Trophoblast cell (in vitro differentiated cells and primary cell): ENCODE results near the gene GULP1.

Experiments used
- DNase-seq, 2 donors: peaks; one replicate each; pipeline ENCODE4 v3.0.0-alpha.2; 2016
- H2AFZ ChIP-seq: 2 replicates; pipeline ENCODE4 v1.6.1; 2013; ENCODE audit warnings: low read length, moderate library complexity, mild to moderate bottlenecking; ENCODE audit not compliant: insufficient read depth, poor library complexity
- H2AK5ac ChIP-seq: 2 replicates; pipeline ENCODE4 v1.6.1; 2013; ENCODE audit warnings: mild to moderate bottlenecking, low read length
- H2BK120ac ChIP-seq: 2 replicates; pipeline ENCODE4 v1.6.1; 2013; ENCODE audit warnings: low read length, mild to moderate bottlenecking, moderate library complexity; ENCODE audit not compliant: insufficient read depth, poor library complexity
- H2BK12ac ChIP-seq: 2 replicates; pipeline ENCODE4 v1.6.1; 2013; ENCODE audit warnings: mild to moderate bottlenecking, low read length, moderate library complexity
- H2BK5ac ChIP-seq: 2 replicates; pipeline ENCODE4 v1.6.1; 2013; ENCODE audit warnings: low read length, low read depth, moderate library complexity, mild to moderate bottlenecking; ENCODE audit not compliant: poor library complexity
- H3K14ac ChIP-seq: 2 replicates; pipeline ENCODE4 v1.6.1; 2013; ENCODE audit warnings: mild to moderate bottlenecking, low read length
- H3K18ac ChIP-seq: 2 replicates; pipeline ENCODE4 v1.6.1; 2013; ENCODE audit warnings: mild to moderate bottlenecking, low read length
- H3K23ac ChIP-seq: 2 replicates; pipeline ENCODE4 v1.6.1; 2013; ENCODE audit warnings: low read length
- H3K27ac ChIP-seq: 2 replicates; pipeline ENCODE4 v1.5.1; 2013; ENCODE audit warnings: low read depth, mild to moderate bottlenecking, inconsistent platforms, low read length, moderate library complexity
- H3K27me3 ChIP-seq: 2 replicates; pipeline ENCODE4 v1.6.1; 2013; ENCODE audit warnings: inconsistent platforms, mild to moderate bottlenecking, low read length, moderate library complexity; ENCODE audit not compliant: insufficient read depth
- H3K36me3 ChIP-seq, 2 experiments: 1 replicate in 1 of 2; 2 replicates in 1 of 2; pipeline ENCODE4 v1.6.1; 2013; ENCODE audit warnings: low read length in 2 of 2, mild to moderate bottlenecking in 2 of 2, moderate library complexity in 1 of 2; ENCODE audit not compliant: insufficient read depth in 2 of 2, control insufficient read depth in 1 of 2
- H3K4ac ChIP-seq: 2 replicates; pipeline ENCODE4 v1.6.1; 2013; ENCODE audit warnings: low read depth, mild to moderate bottlenecking, low read length, moderate library complexity
- H3K4me1 ChIP-seq, 2 experiments: 1 replicate in 1 of 2; 2 replicates in 1 of 2; pipeline ENCODE4 v1.6.1; 2013; ENCODE audit warnings: low read length in 2 of 2, mild to moderate bottlenecking in 2 of 2, moderate library complexity in 1 of 2; ENCODE audit not compliant: insufficient read depth in 2 of 2, control insufficient read depth in 1 of 2
- H3K4me2 ChIP-seq: 2 replicates; pipeline ENCODE4 v1.6.1; 2013; ENCODE audit warnings: inconsistent platforms, mild to moderate bottlenecking, low read length, moderate library complexity
- H3K4me3 ChIP-seq: 2 replicates; pipeline ENCODE4 v1.5.1; 2013; ENCODE audit warnings: mild to moderate bottlenecking, low read depth, low read length, inconsistent platforms
- H3K79me1 ChIP-seq: one replicate; pipeline ENCODE4 v1.6.1; 2013; ENCODE audit warnings: low read length
- H3K79me2 ChIP-seq: 2 replicates; pipeline ENCODE4 v1.6.1; 2013; ENCODE audit warnings: low read length, mild to moderate bottlenecking; ENCODE audit not compliant: control insufficient read depth, insufficient read depth, poor library complexity
- H3K9ac ChIP-seq: 2 replicates; pipeline ENCODE4 v1.6.1; 2013; ENCODE audit warnings: mild to moderate bottlenecking, low read length
- H3K9me3 ChIP-seq: 2 replicates; pipeline ENCODE4 v1.6.1; 2013; ENCODE audit warnings: low read depth, mild to moderate bottlenecking, control low read depth, inconsistent platforms, low read length; ENCODE audit not compliant: insufficient read depth
- H4K12ac ChIP-seq: 2 replicates; pipeline ENCODE4 v1.6.1; 2013; ENCODE audit warnings: low read depth, mild to moderate bottlenecking, low read length, moderate library complexity
- H4K8ac ChIP-seq: 2 replicates; pipeline ENCODE4 v1.6.1; 2013; ENCODE audit warnings: low read depth, mild to moderate bottlenecking, low read length, moderate library complexity
- H4K91ac ChIP-seq: one replicate; pipeline ENCODE4 v1.6.1; 2013; ENCODE audit warnings: low read depth, mild to moderate bottlenecking, low read length, moderate library complexity
- WGBS: extraction: QIAGEN DNeasy Blood & Tissue Kit; methylation state at CpG from one replicate; pipeline ENCODE4 v1.1.7; 2013; ENCODE audit warnings: missing lambda C conversion rate; ENCODE audit not compliant: insufficient read length, insufficient coverage; ENCODE audit errors: extremely low coverage; 5-methylcytosine and 5-hydroxymethylcytosine counted together

GULP1 gene

DNA sequence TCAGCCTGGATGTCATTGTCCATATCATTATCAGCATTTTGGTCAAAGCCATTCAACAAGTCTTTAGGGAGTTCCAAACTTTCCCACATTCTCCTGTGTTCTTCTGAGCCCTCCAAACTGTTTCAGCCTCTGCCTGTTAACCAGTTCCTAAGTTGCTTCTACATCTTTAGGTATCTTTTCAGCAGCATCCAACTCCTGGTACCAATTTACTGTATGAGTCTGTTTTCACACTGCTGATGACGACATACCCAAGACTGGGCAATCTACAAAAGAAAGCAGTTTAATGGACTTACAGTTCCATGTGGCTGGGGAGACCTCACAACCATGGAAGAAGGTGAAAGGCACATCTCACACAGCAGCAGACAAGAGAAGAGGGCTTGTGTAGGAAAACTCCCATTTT, 94.2 kb downstream of the GULP1 start:
- H3K14ac ChIP-seq = no peak overlapping the region
- H3K23ac ChIP-seq = no peak overlapping the region
- no peak overlapping the region for H2AFZ ChIP-seq
- no peak overlapping the region for H4K12ac ChIP-seq
- H3K27ac ChIP-seq = no peak overlapping the region
- H3K79me2 ChIP-seq = no peaks in the 10 kb centered on the region
- WGBS = no CpG with 5 or more reads among the region's 1 CpG
- no peak overlapping the region for H3K18ac ChIP-seq
- H3K4me3 ChIP-seq = no peak overlapping the region
- H3K79me1 ChIP-seq = no peaks in the 10 kb centered on the region
- H4K91ac ChIP-seq = no peak overlapping the region
- H3K9me3 ChIP-seq = peaks cover 7% of the 10 kb centered on the region
- no peaks in the 10 kb centered on the region for H3K4me1 ChIP-seq
- no peak overlapping the region for H2BK120ac ChIP-seq
- H4K8ac ChIP-seq = no peak overlapping the region
- no peak overlapping the region for H2AK5ac ChIP-seq
- H3K36me3 ChIP-seq = peaks cover 6 to 16% of the 10 kb centered on the region in 2 experiments
- H2BK5ac ChIP-seq = no peak overlapping the region
- H3K4ac ChIP-seq = no peak overlapping the region
- H3K4me2 ChIP-seq = no peak overlapping the region
- H2BK12ac ChIP-seq = no peak overlapping the region
- H3K27me3 ChIP-seq = no peaks in the 10 kb centered on the region
- DNase-seq = no peak
- H3K9ac ChIP-seq = no peak overlapping the region

DNA sequence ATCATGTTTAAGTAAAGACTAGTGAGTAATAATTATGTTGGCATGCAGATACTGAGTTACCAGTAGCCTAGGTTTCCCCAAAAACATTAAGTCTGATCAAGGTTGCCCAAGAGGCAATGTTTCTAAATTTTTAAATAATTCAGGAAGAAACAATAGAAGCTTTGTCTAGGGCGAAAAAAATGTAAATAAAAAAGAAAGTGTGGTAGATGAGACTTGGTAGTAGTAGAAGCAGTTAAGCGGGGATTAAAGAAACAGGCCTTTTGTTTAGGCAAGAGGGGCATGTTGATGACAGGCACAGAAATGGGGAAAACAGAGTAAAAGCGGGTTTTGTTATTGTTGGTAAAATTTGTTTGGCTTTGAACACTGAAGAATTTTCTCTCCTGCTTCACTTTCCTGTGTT, 97.2 kb downstream of the GULP1 start:
- Histone ChIP-seq H3K4me2 (no peak overlapping the region), H3K4me1 (no peaks in the 10 kb centered on the region), H2BK5ac (no peak overlapping the region), H2AFZ (no peak overlapping the region), H3K36me3 (peaks cover 6 to 16% of the 10 kb centered on the region in 2 experiments), H3K27ac (no peak overlapping the region), H3K9me3 (peaks cover 7% of the 10 kb centered on the region), H4K8ac (no peak overlapping the region), H4K12ac (no peak overlapping the region), H4K91ac (no peak overlapping the region), H2AK5ac (no peak overlapping the region), H3K4ac (no peak overlapping the region), H3K14ac (no peak overlapping the region), H3K79me1 (no peaks in the 10 kb centered on the region), H3K23ac (no peak overlapping the region), H2BK12ac (no peak overlapping the region), H3K4me3 (no peak overlapping the region), H2BK120ac (no peak overlapping the region), H3K79me2 (no peaks in the 10 kb centered on the region), H3K18ac (no peak overlapping the region), H3K9ac (no peak overlapping the region), H3K27me3 (no peaks in the 10 kb centered on the region)
- 100% methylated on average over 2 of the region's 3 CpGs for WGBS
- DNase-seq = no peak

DNA sequence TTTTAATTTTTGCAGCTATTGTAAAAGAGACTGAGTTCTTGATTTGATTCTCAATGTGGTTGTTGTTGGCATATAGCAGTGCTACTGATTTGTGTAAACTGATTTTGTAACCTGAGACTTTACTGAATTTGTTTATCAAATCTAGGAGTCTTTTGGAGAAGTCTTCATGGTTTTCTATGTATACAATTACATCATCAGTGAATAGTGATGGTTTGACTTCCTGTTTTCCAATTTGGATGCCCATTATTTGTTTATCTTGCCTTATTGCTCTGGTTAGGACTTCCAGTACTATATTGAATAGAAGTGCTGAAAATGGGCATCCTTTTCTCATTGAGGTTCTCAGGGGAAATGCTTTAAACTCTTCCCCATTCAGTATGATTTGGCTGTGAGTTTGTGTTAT, 99.7 kb downstream of the GULP1 start:
- Histone ChIP-seq H3K9me3 (no peaks in the 10 kb centered on the region), H3K18ac (no peak overlapping the region), H3K9ac (no peak overlapping the region), H4K12ac (no peak overlapping the region), H3K14ac (no peak overlapping the region), H3K27me3 (no peaks in the 10 kb centered on the region), H2BK12ac (no peak overlapping the region), H4K91ac (no peak overlapping the region), H3K79me1 (no peaks in the 10 kb centered on the region), H4K8ac (no peak overlapping the region), H2AK5ac (no peak overlapping the region), H3K4me1 (peaks cover 2 to 4% of the 10 kb centered on the region in 2 experiments), H2BK120ac (no peak overlapping the region), H3K36me3 (no peaks in the 10 kb centered on the region), H3K4me2 (no peak overlapping the region), H2BK5ac (no peak overlapping the region), H3K27ac (no peak overlapping the region), H3K4ac (no peak overlapping the region), H2AFZ (no peak overlapping the region), H3K79me2 (no peaks in the 10 kb centered on the region), H3K4me3 (no peak overlapping the region), H3K23ac (no peak overlapping the region)
- no peak for DNase-seq

DNA sequence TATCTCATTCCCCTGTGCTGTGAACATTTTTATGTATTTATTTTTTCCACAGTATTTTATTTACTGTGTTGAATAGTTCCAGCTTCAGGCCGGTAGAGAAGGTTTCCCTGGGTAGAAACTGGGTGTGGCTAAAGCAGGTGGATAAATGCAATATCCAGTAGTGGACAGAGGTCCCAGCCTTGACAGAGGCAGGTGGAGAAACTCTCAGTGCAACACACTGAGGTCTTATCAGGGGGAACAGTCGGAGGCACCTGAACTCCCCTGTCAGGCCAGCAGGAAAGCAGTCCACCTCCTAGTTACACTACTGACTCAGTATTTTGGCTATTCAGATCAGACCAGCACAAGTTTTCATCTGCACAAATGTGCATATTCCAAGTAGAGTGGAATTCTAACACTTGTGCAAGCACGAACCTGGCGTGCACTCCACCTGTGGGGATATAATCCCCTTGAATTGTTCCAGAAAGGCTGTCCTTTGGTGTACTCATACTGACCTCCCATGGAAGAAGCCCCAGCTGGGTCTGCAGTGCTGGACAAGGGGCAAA, 103.3 kb downstream of the GULP1 start:
- Histone ChIP-seq H4K91ac (no peak overlapping the region), H3K4me2 (no peak overlapping the region)
- no CpG with 5 or more reads among the region's 4 CpGs for WGBS

More for the DNA sequence above, 103.3 kb downstream of the GULP1 start:
- no peak overlapping the region for H3K14ac ChIP-seq
- no peak overlapping the region for H3K9ac ChIP-seq
- H3K4ac ChIP-seq = peak overlapping the region; percentile 19
- no peaks in the 10 kb centered on the region for H3K79me1 ChIP-seq
- DNase-seq = no peak
- H4K8ac ChIP-seq = no peak overlapping the region
- no peaks in the 10 kb centered on the region for H3K9me3 ChIP-seq
- H2BK5ac ChIP-seq = no peak overlapping the region
- H3K4me3 ChIP-seq = no peak overlapping the region
- H3K79me2 ChIP-seq = no peaks in the 10 kb centered on the region
- no peak overlapping the region for H3K27ac ChIP-seq
- H3K36me3 ChIP-seq = no peaks in the 10 kb centered on the region
- H3K18ac ChIP-seq = no peak overlapping the region
- H3K27me3 ChIP-seq = no peaks in the 10 kb centered on the region
- H4K12ac ChIP-seq = no peak overlapping the region
- no peak overlapping the region for H3K23ac ChIP-seq
- H2BK12ac ChIP-seq = no peak overlapping the region
- no peak overlapping the region for H2BK120ac ChIP-seq
- H3K4me1 ChIP-seq = peaks cover 4 to 5% of the 10 kb centered on the region in 2 experiments
- no peak overlapping the region for H2AK5ac ChIP-seq
- no peak overlapping the region for H2AFZ ChIP-seq
